ELR (cell line): ENCODE results near the gene FBLIM1.
A peak's percentile ranks its signal among the peaks of the same experiment; 100 is the strongest.
"Not testable (repeated sequence)": the region's sequence is repeated elsewhere in the genome, so short reads cannot be mapped to it uniquely, and the experiment has no call there.

Source experiments
- DNase-seq: peaks from one replicate; pipeline ENCODE4 v3.0.0-alpha.2; 2015; ENCODE audit warnings: low read depth

Gene FBLIM1

GRCh38 chr1:15810073-15810472, 51.5 kb downstream of the FBLIM1 start:
- DNase-seq, result no peak

- DNase-seq, result no peak
Observed at GRCh38 chr1:15816674-15817073, 58.1 kb downstream of the FBLIM1 start.

GRCh38 chr1:15820478-15820877, 61.9 kb downstream of the FBLIM1 start:
- DNase-seq, result no peak

GRCh38 chr1:15825800-15826199, 67.2 kb downstream of the FBLIM1 start:
- DNase-seq, result no peak

- DNase-seq, result no peak
Observed at GRCh38 chr1:15826810-15827507, 68.4 kb downstream of the FBLIM1 start.

DNA sequence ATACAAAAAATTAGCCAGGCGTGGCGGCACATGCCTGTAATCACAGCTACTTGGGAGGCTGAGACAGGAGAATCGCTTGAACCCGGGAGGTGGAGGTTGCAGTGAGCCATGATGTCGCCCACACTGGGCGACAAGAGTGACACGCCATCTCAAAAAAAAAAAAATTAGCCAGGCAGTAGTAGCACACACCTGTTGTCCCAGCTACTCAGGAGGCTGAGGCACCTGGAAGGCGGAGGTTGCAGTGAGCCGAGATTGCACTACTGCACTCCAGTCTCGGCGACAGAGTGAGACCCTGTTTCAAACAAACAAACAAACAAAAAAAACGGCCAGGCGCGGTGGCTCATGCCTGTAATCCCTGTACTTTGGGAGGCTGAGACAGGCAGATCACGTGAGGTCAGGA, 69.0 kb downstream of the FBLIM1 start:
- DNase-seq, result not testable (repeated sequence)

GRCh38 chr1:15828931-15829330, 70.3 kb downstream of the FBLIM1 start:
- not testable (repeated sequence) for DNase-seq

GRCh38 chr1:15830258-15830657, 71.7 kb downstream of the FBLIM1 start:
- DNase-seq, result no peak

GRCh38 chr1:15833069-15833679, 74.6 kb downstream of the FBLIM1 start:
- DNase-seq, result peak; percentile 28

DNA sequence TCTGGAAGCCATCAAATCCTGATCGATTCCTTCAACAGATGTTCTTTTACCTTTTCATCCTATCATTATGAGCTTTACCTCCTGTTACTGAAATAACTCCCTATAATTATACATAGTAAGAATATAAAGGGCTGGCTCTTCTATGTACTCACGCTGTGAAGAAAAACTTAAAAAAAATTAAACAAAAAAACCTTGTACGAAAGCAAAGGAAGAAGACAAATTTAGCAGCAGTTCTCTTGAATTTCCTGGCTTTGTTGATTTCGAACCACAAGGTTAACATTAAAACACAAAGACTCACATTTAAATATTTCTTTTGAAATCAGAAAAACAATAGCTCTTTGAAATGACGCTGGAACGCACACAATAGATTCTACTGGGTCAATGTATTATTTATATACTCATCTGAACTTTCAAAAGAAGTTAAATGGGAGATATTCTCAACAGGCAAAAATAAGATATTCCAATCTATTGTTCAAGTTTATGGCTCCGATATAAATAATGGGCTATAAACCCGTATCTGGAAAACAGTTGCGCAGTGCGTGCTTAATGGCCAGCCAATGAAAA, 75.3 kb downstream of the FBLIM1 start:
- DNase-seq, result no peak

- DNase-seq, result peak; percentile 91
Observed at GRCh38 chr1:15834406-15835204, 76.0 kb downstream of the FBLIM1 start.

DNA sequence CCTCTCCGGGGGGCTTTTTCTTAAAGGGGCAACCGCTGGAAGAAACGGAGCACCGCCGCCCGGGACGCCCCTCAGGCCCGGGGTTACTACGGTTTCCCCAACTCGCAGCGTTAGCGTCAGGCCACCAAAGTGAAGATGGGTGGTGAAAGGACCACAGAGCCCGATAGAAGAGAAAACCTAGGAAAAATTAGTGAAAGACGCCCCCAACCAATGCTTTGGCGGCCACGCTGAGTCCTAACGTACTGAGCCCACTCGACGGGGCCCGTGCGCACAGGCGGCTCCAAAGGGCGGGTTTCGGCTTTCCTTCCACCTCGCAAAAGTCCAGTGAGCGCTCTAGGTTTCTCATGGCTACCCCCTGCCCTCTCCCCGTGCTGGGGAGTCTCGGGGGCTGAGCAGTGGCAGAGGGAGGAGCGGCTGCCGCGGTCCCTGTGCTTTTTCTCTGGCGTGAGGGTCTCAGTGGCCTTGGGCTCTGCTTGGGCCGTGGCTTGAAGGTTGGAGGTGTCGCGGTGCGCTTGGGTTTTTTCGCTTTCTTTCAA, 76.7 kb downstream of the FBLIM1 start:
- no peak for DNase-seq

DNA sequence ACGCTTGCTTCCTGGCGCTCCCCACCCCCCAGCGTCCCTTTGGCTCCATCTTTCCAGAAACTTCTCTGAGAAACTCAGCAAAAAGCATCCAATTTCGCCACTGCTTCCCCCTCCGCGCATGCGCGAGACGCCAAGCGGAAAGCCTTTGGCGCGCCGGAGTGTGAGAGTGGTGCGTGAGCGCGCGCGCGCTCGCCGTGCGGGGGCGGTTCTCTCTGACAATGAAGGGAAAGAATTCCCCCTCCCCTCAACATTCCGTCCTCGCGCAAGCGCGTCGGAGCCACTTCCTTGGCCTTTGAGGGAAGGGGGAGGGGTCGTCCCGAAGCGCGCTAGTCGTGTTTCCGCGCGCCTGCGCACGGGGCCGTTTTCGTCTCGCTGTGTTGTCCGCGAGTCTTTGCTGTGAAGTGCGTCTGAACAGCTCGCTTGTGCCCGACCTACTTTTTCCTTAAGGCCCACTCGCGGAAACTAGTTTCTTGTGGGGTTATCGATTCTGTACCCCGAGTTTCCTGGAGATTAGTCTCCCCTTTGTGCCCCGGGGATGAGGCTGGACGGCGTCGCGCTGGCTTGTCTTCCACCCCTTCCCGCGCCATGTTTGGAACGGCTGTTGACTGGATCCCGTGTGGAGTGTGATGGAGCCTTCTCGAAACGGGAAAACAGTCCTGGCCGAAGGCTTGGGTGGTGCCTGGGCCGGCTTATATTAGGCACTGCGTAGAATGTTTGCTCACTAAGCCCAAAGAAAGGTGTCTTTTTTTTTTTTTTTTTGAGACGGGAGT, 77.3 kb downstream of the FBLIM1 start:
- peak; percentile 99 for DNase-seq
